NT2/D1 (cell line): ENCODE results near the gene IRX4.

Experiments
- SUZ12 ChIP-seq: IDR thresholded peaks from 2 replicates; pipeline ENCODE4 v1.6.1; 2011; ENCODE audit not compliant: insufficient read length, insufficient read depth; ENCODE audit errors: extremely low read depth
- YY1 ChIP-seq: IDR thresholded peaks from 2 replicates; pipeline ENCODE4 v1.6.1; 2011; ENCODE audit not compliant: insufficient read length, insufficient read depth
- ZNF274 ChIP-seq: IDR thresholded peaks from 2 replicates; pipeline ENCODE4 v1.6.1; 2011; ENCODE audit warnings: mild to moderate bottlenecking, low read depth, low read length

GRCh38 chr5:1895739-1896420 lies 13.2 kb upstream of the IRX4 start:
- TF ChIP-seq SUZ12 (no peak), ZNF274 (no peak), YY1 (no peak)
